Measurements from ENCODE around the gene ZNF211. TPM values are rescaled to one million over a fixed set of nuclear protein-coding genes. Genes with fewer than 3 reads are reported as not detected.

Gene ZNF211
- total RNA-seq, 1 donor from 2014 or later: 29.7 TPM

DNA sequence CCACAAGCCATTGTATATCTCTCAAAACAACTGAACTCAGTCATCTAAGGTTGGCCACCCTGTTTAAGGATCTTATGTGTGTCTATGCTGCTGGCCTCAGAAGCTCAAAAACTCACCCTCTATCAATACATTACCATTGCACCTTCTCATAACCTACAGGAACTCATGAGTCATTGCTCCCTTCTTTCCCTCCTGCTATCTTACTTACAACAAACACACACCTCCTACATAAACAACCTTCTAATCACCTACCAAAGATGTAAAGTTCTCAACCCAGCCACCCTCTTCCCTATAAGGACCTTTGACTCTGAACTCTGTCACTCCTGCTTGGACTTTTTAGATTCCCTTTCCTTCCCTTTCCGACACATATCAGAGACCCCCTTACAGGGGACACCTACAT, 22.5 kb downstream of the ZNF211 start:
- DNase-seq (ENCODE audit: low spot score): no peak

DNA sequence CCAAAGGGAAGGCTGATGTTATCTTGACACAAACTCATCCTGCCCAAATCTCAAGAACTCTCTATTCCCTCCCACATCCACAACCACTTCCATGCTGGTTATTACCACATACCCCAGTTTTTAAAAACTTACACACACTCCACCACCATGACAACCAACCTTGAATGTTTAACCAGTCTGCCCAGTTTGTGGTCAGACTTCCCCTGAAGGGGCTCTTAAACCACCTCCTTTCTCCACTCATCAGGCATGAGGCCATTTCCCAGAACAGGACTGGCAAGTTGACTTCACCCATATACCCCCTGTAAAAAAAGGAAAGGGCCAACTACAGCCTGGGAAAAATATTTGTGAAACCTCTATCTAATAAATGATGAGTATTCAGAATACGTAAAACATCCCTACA, 23.4 kb downstream of the ZNF211 start:
- DNase-seq (ENCODE audit: low spot score): no peak

DNA sequence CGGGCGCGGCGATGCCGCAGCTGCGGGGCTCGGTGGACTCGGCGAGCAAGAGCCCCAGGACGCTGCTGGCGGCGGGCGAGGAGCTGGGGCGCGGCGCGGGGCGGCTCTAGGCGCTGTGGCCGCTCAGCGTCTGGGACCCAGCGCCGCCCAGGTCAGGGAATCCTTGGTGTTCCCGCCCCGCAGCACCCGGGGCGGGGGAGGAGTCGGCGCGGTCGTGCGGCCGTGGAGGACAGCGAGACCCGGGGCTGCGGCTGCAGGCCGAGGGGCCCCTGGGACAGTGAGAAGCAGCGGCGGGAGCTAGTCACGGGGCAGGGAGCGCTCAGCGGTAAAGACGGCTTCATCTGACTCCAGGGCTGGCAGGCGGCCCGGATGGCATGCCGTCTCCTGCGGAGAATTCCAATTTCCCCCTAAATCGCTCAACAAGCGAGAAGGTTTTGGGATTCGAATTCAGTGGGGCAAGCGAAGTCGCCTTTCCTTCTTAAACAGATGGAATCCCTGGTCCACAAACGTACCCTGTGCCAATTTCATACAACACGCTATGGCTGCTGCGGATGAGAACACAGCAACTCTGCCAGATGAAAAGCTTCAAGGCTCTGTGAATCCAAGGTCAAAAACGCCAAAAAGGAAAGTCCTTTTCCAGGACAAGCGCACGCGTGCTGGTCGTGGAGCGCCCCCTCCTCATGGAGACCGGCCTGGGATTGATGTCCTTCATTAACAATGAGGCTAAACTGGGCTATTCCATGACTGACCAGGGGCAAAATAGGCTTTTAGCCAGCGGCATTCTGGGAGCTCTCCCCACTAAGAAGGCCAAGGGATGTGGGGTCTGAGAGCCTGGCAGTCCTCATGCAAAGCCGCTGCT, 31.5 kb downstream of the ZNF211 start:
- DNase-seq (ENCODE audit: low spot score): peak; percentile 50

DNA sequence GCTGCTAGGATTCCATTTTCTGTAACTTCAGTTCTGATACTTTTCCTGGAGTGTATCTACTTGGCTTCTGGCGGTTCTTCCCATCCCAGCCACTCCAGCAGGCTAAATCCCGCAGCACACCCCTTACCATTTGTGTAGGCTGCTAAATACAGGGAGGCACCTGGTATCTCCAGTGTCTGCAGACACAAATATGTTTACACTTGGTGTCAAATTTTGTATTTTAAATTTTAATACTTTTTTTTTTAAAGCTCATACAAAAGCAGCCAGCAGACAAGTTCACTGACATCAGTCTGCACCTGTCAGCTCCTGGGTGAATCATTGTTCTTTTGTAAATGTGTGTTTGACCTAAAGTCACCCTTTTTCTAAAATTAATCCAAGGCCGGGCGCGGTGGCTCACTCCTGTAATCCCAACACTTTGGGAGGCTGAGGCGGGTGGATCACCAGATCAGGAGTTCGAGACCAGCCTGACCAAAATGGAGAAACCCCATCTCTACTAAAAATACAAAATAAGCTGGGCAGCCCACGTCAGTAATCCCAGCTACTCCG, 32.4 kb downstream of the ZNF211 start:
- peak; percentile 28 for DNase-seq (ENCODE audit: low spot score)

DNA sequence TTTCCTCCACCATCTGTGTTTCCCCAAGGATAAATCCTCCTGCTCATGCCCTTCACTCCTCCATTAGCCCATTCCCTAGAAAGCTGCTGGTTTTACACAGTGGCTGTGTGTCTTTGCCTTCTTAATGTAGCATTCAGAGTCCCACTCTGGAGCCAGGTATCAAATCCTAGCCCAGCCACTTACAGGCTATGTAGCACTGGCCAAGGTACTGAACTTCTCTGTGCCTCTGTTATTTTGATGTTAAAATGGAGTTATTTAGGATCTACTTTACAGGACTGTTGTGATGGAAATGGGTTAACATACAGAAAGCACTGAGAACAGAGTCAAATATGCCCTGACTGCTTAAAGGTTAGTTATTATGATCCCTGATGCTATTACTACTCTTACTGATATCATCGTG, 34.3 kb downstream of the ZNF211 start:
- DNase-seq (ENCODE audit: low spot score): peak; percentile 23

DNA sequence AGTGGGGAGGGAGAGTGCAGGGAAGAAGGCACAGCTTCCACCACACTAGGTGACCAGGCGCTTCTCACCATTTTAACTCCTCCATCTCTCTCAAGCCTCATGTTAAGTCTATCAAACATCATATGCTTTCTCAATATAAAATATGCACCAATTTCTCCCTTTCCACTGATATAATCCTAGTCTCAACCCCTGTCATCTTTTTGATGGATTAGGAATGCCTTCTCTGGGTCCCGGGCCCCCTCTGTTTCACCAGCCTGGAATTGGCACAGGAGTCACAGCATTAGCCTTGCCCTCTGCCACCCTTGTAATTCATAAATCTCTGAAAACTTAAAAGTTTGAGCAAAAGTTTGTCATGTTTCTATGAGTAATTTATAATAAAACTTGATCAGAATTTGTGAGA, 35.7 kb downstream of the ZNF211 start, which contains the start of gene ZSCAN4:
ZSCAN4 (plus strand) TSS at position 301 of the 400 bp plus-strand sequence. CDS start 7,211 bp downstream, outside the sequence.
- DNase-seq (ENCODE audit: low spot score): peak; percentile 8

DNA sequence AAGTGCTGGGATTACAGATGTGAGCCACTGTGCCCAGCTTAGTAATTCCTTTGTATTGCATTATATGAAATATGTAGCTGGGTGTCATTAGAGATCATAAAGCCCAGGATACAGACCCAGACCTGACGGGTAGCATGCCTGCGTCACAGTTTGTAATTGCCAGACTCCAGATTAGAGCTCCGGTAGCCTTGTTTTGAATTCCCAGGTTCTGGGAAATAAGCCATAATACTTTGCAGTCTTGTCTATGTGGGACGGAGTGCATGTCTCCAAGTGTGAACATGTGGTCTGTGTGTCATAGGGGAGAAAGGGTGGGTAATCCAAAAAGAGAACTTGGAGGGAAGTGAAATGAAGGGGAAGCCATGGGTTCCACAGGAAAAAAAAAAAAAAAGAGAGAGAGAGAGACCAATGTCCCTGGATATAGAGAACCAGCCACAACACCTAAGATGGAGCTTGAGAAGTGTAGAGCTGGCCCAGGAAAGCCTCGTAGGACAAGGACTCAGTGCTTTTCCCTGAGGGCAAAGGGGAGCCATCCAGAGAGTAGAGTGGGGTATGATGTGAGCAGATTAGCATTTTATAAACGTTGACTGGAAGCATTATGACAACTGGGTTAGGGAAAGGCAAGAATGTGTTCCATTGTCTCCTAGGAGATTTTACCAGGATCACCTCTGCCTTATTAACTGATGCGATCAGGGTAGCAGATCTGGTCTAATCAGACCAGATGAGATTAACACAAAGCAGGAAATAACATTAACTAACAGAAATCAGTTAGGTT, 38.3 kb downstream of the ZNF211 start:
- DNase-seq (ENCODE audit: low spot score): no peak

DNA sequence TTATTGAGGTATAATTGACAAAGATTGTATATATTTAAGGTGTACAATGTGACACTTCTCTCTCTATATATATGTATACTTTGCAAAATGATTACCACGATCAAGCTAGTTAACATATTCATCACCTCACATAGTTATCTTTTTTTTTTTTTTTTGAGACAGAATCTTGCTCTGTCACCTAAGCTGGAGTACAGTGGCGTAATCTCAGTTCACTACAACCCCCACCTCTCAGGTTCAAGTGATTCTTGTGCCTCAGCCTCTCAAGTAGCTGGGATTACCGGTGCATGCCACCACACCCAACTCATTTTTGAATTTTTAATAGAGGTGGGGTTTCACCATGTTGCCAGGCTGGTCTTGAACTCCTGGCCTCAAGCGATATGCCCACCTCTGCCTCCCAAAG, 39.5 kb downstream of the ZNF211 start:
- DNase-seq (ENCODE audit: low spot score): peak; percentile 3

DNA sequence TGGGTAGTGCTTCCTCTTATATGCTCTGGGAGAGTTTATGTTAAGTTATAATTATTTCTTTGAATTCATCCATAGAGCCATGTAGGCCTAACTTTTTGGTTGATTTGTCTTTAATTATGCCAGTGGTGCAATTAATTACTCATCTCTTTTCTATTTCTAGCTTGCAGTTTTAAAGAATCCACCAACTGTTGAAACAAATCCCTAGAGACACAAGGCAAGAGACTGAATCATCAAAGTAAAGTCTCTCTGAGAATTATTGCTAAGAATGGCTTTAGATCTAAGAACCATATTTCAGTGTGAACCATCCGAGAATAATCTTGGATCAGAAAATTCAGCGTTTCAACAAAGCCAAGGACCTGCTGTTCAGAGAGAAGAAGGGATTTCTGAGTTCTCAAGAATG, 42.9 kb downstream of the ZNF211 start:
- no peak for DNase-seq (ENCODE audit: low spot score)

DNA sequence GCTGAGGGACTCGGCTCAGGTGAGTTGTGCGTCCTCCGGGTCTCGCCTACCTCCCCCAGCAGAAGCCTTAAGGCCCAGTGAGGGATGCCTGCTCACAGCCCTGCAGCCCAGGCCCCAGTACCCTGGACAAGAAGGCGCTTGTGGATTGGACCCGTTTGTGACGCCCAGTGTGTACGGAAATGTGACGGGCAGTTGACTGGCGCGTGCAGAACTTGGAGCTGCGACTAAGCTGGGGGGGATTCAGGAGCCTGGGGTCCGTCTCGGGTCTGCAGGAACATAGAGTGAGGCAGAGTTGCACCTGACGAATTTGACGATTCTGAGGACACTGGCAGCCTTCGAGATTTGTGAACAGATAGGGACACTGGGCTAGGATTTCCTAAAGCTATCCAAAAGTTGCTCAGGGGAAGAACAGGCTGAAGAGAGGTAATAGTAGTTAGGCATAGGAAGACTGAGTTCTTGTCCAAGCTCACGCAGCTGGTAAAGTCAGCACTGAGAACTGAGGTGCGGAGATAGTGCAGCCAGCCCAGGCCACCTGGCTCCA, 49.3 kb downstream of the ZNF211 start:
- peak; percentile 44 for DNase-seq (ENCODE audit: low spot score)

DNA sequence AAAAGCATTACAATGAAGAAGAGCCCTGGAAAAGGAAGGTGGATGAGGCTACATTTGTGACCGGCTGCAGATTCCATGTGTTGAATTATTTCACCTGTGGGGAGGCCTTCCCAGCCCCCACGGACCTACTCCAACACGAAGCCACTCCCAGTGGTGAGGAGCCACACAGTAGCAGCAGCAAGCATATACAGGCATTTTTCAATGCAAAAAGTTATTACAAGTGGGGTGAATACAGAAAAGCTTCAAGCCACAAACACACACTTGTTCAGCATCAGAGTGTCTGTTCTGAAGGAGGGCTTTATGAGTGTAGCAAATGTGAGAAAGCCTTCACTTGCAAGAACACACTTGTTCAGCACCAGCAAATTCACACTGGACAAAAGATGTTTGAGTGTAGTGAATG, 53.8 kb downstream of the ZNF211 start:
- no peak for DNase-seq (ENCODE audit: low spot score)

DNA sequence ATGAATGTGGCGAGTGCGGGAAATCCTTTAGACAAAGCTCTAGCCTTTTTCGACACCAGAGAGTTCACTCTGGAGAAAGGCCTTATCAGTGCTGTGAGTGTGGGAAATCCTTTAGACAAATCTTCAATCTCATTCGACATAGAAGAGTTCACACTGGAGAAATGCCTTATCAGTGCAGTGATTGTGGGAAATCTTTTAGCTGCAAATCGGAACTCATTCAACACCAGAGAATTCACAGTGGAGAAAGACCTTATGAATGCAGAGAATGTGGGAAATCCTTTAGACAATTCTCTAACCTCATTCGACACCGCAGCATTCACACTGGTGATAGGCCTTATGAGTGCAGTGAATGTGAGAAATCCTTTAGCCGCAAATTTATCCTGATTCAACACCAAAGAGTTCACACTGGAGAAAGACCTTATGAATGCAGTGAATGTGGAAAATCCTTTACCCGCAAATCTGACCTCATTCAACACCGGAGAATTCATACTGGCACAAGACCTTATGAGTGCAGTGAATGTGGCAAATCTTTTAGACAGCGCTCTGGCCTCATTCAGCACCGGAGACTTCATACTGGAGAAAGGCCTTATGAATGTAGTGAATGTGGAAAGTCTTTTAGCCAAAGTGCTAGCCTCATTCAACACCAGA, 54.5 kb downstream of the ZNF211 start:
- DNase-seq (ENCODE audit: low spot score): no peak

DNA sequence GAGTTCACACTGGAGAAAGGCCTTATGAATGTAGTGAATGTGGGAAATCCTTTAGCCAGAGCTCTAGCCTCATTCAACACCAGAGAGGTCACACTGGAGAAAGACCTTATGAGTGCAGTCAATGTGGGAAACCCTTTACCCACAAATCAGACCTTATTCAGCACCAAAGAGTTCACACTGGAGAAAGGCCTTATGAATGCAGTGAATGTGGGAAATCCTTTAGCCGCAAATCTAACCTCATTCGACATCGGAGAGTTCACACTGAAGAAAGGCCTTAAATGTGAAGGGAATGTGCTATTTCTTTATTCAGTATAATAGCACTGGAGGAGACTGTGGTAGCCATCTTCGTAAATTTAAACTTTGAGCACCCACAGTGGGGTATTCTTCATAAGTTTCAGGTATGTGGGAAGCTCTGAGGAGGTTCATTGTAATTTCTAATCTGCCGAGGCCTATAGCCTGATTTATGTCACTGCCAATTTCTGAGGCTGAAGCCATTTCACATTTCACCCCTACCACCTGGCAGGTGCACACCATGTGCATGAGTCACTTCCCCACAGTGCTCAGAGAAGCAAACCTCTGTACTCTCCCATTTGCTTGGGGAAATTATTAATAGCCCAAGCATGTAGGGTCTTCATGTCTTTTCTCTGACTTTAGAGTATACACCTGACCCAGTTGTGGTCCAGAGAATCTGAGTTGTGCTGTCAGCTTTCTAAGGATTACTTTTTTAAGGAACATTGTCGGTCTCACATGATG, 55.2 kb downstream of the ZNF211 start:
- no peak for DNase-seq (ENCODE audit: low spot score)

DNA sequence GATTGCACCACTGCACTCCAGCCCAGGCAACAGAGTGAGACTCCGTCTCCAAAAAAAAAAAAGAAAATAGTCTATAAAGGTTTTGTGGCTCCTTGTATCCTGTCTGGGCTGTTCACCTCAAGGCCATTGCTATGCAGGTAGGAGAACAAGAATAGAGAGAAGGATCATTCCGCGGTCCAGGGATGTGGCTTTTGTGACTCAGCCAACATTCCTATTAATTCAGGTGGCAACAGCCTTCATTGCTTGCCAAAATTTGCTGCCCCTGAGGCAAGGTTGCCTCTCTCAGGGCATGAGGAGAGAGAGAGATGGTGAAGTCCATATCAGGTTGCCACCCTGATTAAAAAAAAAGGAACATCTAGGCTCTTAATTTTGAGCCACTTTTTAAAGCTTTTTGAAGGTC, 56.8 kb downstream of the ZNF211 start:
- DNase-seq (ENCODE audit: low spot score): no peak

Other genes with a start within 250 kb of the ZNF211 start
- gene ZNF548, start 243.3 kb upstream of the ZNF211 start, total RNA-seq: 23.8 TPM
- 20.3 TPM for gene ZNF17, start 222.0 kb upstream of the ZNF211 start, total RNA-seq
- 20.5 TPM for gene ZNF749, start 197.8 kb upstream of the ZNF211 start, total RNA-seq
- 1.4 TPM for gene VN1R1, start 176.0 kb upstream of the ZNF211 start, total RNA-seq
- 16.9 TPM for gene ZNF772, start 155.6 kb upstream of the ZNF211 start, total RNA-seq
- 18.5 TPM for gene ZNF419, start 145.4 kb upstream of the ZNF211 start, total RNA-seq
- 12.2 TPM for gene ZNF773, start 133.2 kb upstream of the ZNF211 start, total RNA-seq
- gene ZNF549, start 105.8 kb upstream of the ZNF211 start, total RNA-seq: 12.2 TPM
- 16.4 TPM for gene ZNF550, start 73.3 kb upstream of the ZNF211 start, total RNA-seq
- 8.6 TPM for gene ZNF416, start 54.3 kb upstream of the ZNF211 start, total RNA-seq
- gene ZIK1, start 49.0 kb upstream of the ZNF211 start, total RNA-seq: 8.1 TPM
- 5.3 TPM for gene ZNF530, start 33.3 kb upstream of the ZNF211 start, total RNA-seq
- 25.0 TPM for gene ZNF134, start 18.9 kb upstream of the ZNF211 start, total RNA-seq
- gene ZSCAN4, start 35.8 kb downstream of the ZNF211 start, total RNA-seq: 1.7 TPM
- 21.5 TPM for gene ZNF551, start 48.8 kb downstream of the ZNF211 start, total RNA-seq
- gene ZNF154, start 76.0 kb downstream of the ZNF211 start, total RNA-seq: 14.2 TPM
- 10.9 TPM for gene ZNF671, start 94.5 kb downstream of the ZNF211 start, total RNA-seq
- 22.2 TPM for gene ZNF776, start 113.6 kb downstream of the ZNF211 start, total RNA-seq
- 31.6 TPM for gene ZNF586, start 136.5 kb downstream of the ZNF211 start, total RNA-seq
- gene ZNF552, start 181.7 kb downstream of the ZNF211 start, total RNA-seq: 67.1 TPM
- 38.3 TPM for gene ZNF587B, start 197.1 kb downstream of the ZNF211 start, total RNA-seq
- 60.2 TPM for gene ZNF587, start 216.7 kb downstream of the ZNF211 start, total RNA-seq

All from ureter (tissue), 1 donor.